ENCODE measurements around the gene CYS1.

DNA sequence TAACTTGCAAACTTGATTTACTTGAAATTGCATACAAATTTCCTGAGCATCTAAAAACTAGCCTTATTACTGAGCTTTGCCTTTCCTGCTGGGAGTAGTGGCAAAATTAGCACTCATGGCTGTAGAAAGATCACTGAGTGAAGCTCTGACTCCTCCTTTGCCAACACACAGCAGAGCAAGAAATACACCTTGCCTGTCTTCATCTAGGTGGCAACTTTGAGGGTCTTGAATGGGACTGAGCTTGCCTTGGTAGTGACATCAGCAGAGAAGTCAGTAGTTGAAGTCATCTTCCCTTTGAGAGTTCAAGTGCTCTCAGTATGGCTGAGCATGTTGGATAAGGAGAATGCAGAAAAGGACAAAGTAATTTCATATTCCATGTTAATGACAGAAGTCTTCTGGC, 48.2 kb upstream of the CYS1 start:
- TF ChIP-seq, protein P1, sequence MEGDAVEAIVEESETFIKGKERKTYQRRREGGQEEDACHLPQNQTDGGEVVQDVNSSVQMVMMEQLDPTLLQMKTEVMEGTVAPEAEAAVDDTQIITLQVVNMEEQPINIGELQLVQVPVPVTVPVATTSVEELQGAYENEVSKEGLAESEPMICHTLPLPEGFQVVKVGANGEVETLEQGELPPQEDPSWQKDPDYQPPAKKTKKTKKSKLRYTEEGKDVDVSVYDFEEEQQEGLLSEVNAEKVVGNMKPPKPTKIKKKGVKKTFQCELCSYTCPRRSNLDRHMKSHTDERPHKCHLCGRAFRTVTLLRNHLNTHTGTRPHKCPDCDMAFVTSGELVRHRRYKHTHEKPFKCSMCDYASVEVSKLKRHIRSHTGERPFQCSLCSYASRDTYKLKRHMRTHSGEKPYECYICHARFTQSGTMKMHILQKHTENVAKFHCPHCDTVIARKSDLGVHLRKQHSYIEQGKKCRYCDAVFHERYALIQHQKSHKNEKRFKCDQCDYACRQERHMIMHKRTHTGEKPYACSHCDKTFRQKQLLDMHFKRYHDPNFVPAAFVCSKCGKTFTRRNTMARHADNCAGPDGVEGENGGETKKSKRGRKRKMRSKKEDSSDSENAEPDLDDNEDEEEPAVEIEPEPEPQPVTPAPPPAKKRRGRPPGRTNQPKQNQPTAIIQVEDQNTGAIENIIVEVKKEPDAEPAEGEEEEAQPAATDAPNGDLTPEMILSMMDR (IDR thresholded peaks at IDR 0.05; ENCODE audit: extremely low read depth in 1 of 2, insufficient read depth in 1 of 2, low read depth in 1 of 2, low read length in 2 of 2): no peak
- no peak for TF ChIP-seq EZH2 (IDR thresholded peaks at IDR 0.05; ENCODE audit: borderline replicate concordance, low read depth, low read length, severe bottlenecking)
- TF ChIP-seq FOS (IDR thresholded peaks at IDR 0.05; ENCODE audit: borderline replicate concordance, insufficient read depth, low read length): no peak
- TF ChIP-seq POLR2A (IDR thresholded peaks at IDR 0.05; ENCODE audit: low read depth, low read length): no peak

Data from endothelial cell of umbilical vein (primary cell).